Measurements from ENCODE around the gene NIPBL.

The NIPBL gene

GRCh38 chr5:36929438-36929837 lies 52.9 kb downstream of the NIPBL start:
- no peak for TF ChIP-seq CTCF (IDR thresholded peaks at IDR 0.05; ENCODE audit: insufficient read depth, low read depth, low read length, missing control alignments)
- no peak overlapping the region for H3K4me3 ChIP-seq (ENCODE audit: low read length)
- no peak for DNase-seq (ENCODE audit: low read depth)

- no peak for TF ChIP-seq CTCF (IDR thresholded peaks at IDR 0.05; ENCODE audit: insufficient read depth, low read depth, low read length, missing control alignments)
- no peak for DNase-seq (ENCODE audit: low read depth)
- no peak overlapping the region for H3K4me3 ChIP-seq (ENCODE audit: low read length)
These were observed 55.5 kb downstream of the NIPBL start for GRCh38 chr5:36932056-36932455.

GRCh38 chr5:36932699-36933098 lies 56.1 kb downstream of the NIPBL start:
- DNase-seq (ENCODE audit: low read depth) = no peak
- TF ChIP-seq CTCF (IDR thresholded peaks at IDR 0.05; ENCODE audit: insufficient read depth, low read depth, low read length, missing control alignments) = no peak
- no peak overlapping the region for H3K4me3 ChIP-seq (ENCODE audit: low read length)

- TF ChIP-seq CTCF (IDR thresholded peaks at IDR 0.05; ENCODE audit: insufficient read depth, low read depth, low read length, missing control alignments) = no peak
- DNase-seq (ENCODE audit: low read depth) = peak; percentile 56
- H3K4me3 ChIP-seq (ENCODE audit: low read length) = no peak overlapping the region
These were observed 58.3 kb downstream of the NIPBL start for GRCh38 chr5:36934740-36935356.

GRCh38 chr5:36935805-36936204 lies 59.2 kb downstream of the NIPBL start:
- no peak for DNase-seq (ENCODE audit: low read depth)
- no peak for TF ChIP-seq CTCF (IDR thresholded peaks at IDR 0.05; ENCODE audit: insufficient read depth, low read depth, low read length, missing control alignments)
- H3K4me3 ChIP-seq (ENCODE audit: low read length) = no peak overlapping the region

GRCh38 chr5:36936309-36936708 lies 59.7 kb downstream of the NIPBL start:
- DNase-seq (ENCODE audit: low read depth) = no peak
- H3K4me3 ChIP-seq (ENCODE audit: low read length) = no peak overlapping the region
- no peak for TF ChIP-seq CTCF (IDR thresholded peaks at IDR 0.05; ENCODE audit: insufficient read depth, low read depth, low read length, missing control alignments)

GRCh38 chr5:36938129-36938528 lies 61.6 kb downstream of the NIPBL start:
- H3K4me3 ChIP-seq (ENCODE audit: low read length) = no peak overlapping the region
- TF ChIP-seq CTCF (IDR thresholded peaks at IDR 0.05; ENCODE audit: insufficient read depth, low read depth, low read length, missing control alignments) = no peak
- no peak for DNase-seq (ENCODE audit: low read depth)

Data from epithelial cell of esophagus (primary cell).